PC-3 (cell line): Measurements from ENCODE around the gene GRHL3.

Source experiments
- EZH2 ChIP-seq: fragments of 300-600 bp; sonication (generic); IDR thresholded peaks from one replicate; pipeline ENCODE4 v1.6.1; 2017; ENCODE audit warnings: antibody characterized with exemption, mild to moderate bottlenecking, low read length; ENCODE audit not compliant: unreplicated experiment
- TF ChIP-seq, protein P1 (sequence below): fragments of 300-600 bp; sonication (generic); conservative IDR thresholded peaks from 2 replicates; pipeline ENCODE4 v1.5.1; 2017; ENCODE audit warnings: antibody characterized with exemption, low read depth, mild to moderate bottlenecking, low read length

DNA sequence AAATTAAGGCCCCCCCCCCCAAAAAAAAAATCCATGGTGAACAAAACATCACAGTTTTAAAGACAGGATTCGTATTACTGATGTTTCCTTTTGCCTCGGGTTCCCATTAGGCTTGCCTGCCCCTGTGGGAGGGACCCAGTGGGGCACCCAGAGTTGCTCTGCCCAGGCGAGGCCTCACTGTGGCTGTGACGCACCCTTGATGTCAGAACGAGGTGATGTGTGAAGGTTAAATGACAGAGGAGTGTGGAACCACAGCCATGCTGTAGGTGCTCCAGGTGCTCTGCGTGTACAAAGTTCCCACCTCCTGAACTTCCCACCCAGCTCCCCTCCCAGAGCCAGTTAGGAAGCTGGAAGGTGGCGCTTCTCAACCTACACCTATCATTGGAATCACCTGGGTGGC, 37.9 kb downstream of the GRHL3 start:
- no peak for TF ChIP-seq EZH2
- TF ChIP-seq, protein P1, sequence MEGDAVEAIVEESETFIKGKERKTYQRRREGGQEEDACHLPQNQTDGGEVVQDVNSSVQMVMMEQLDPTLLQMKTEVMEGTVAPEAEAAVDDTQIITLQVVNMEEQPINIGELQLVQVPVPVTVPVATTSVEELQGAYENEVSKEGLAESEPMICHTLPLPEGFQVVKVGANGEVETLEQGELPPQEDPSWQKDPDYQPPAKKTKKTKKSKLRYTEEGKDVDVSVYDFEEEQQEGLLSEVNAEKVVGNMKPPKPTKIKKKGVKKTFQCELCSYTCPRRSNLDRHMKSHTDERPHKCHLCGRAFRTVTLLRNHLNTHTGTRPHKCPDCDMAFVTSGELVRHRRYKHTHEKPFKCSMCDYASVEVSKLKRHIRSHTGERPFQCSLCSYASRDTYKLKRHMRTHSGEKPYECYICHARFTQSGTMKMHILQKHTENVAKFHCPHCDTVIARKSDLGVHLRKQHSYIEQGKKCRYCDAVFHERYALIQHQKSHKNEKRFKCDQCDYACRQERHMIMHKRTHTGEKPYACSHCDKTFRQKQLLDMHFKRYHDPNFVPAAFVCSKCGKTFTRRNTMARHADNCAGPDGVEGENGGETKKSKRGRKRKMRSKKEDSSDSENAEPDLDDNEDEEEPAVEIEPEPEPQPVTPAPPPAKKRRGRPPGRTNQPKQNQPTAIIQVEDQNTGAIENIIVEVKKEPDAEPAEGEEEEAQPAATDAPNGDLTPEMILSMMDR = no peak
